Activated CD4-positive, alpha-beta T cell treated with anti-CD3 and anti-CD28 coated beads, Interleukin-2, amount 10 ng/mL, durations not matched to agents 7 days and 5 days (primary cell): Measurements from ENCODE around the gene STK11. TPM values are rescaled to one million over a fixed set of nuclear protein-coding genes. Genes with fewer than 3 reads are reported as not detected.
"Not testable (repeated sequence)": the region's sequence is repeated elsewhere in the genome, so short reads cannot be mapped to it uniquely, and the experiment has no call there.

Source experiments
- CTCF ChIA-PET: fragments of 350-600 bp; sonication (Branson Sonifier 250); formaldehyde crosslinking; loops from one replicate; lab custom pipeline; 2021; ENCODE audit warnings: antibody characterized with exemption; lab: Charles Lee
- POLR2A ChIA-PET: fragments of 350-600 bp; sonication (Branson Sonifier 250); formaldehyde crosslinking; loops from one replicate; lab custom pipeline; 2021; ENCODE audit warnings: antibody characterized with exemption; lab: Charles Lee
- DNase-seq: peaks from one replicate; pipeline ENCODE4 v3.0.0-alpha.2; 2020
- H3K27ac Mint-ChIP-seq: one replicate; pipeline ENCODE4 v1.8.0; 2021; ENCODE audit warnings: mild to moderate bottlenecking, moderate library complexity, mixed read lengths
- H3K27me3 Mint-ChIP-seq: one replicate; pipeline ENCODE4 v1.8.0; 2021; ENCODE audit warnings: mixed read lengths
- H3K36me3 Mint-ChIP-seq: one replicate; pipeline ENCODE4 v1.8.0; 2021; ENCODE audit warnings: low read depth, mixed read lengths
- H3K4me1 Mint-ChIP-seq: one replicate; pipeline ENCODE4 v1.8.0; 2021; ENCODE audit warnings: mixed read lengths
- H3K4me3 Mint-ChIP-seq: one replicate; pipeline ENCODE4 v1.8.0; 2021; ENCODE audit warnings: mild to moderate bottlenecking, moderate library complexity, mixed read lengths
- H3K9me3 Mint-ChIP-seq: one replicate; pipeline ENCODE4 v1.8.0; 2021; ENCODE audit warnings: mixed read lengths
- total RNA-seq, 2 experiments: library from RNA; stranded (reverse); gene quantifications; one replicate each; pipeline ENCODE4 v1.2.3, GENCODE V29; 2021

Gene STK11
- total RNA-seq, 2 experiments from 2014 or later: 71.7 to 82.0 TPM

DNA sequence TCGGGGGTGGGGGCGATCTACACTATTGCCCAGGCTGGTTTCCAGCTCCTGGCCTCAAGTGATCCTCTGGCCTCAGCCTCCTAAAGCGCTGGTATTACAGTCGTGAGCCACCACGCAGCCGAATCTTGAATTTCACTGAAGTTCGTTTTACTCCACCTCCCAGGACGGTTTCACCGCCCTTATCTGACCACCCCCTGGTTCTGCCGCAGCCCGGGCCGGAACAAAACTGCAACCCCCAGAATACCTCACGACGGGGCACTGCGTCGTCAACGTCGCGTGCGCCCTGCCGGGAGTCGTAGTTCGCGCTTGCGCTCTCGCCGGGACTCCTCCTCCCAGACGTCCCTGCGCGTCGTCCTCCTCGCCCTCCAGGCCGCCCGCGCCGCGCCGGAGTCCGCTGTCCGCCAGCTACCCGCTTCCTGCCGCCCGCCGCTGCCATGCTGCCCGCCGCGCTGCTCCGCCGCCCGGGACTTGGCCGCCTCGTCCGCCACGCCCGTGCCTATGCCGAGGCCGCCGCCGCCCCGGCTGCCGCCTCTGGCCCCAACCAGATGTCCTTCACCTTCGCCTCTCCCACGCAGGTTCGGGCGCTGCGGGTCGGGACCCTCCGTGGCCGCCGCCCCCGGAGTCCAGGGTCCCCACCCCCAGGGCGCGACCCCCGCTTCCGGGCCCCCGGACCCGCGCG, 36.0 kb downstream of the STK11 start, which contains the start of gene ATP5F1D:
TSS of gene ATP5F1D (plus strand) at position 335 of the 679 bp plus-strand sequence. CDS start at position 435, 100 bp downstream.
- H3K4me3 Mint-ChIP-seq: peak within 1 kb of the TSS; percentile 86
- peaks cover 45% of the 10 kb centered on the region for H3K4me1 Mint-ChIP-seq
- POLR2A ChIA-PET: interaction anchor here (0.7 to 1.5 kb wide), 3 partner anchors 12 to 49 kb away, joined by 3 to 8 read pairs (median 4); partner anchors contain the start of gene CIRBP
- peaks cover 20% of the 10 kb centered on the region for H3K27me3 Mint-ChIP-seq
- H3K27ac Mint-ChIP-seq: peak within 1 kb of the TSS; percentile 92
- CTCF ChIA-PET: interaction anchor here (1.2 to 7.5 kb wide), 5 partner anchors 16 to 257 kb away, joined by 3 to 299 read pairs (median 6); partner anchors contain the start of genes CIRBP, FAM174C and WDR18
- peak; percentile 90 for DNase-seq
- no peaks in the 10 kb centered on the region for H3K9me3 Mint-ChIP-seq
- peaks cover 11% of the 10 kb centered on the region for H3K36me3 Mint-ChIP-seq

DNA sequence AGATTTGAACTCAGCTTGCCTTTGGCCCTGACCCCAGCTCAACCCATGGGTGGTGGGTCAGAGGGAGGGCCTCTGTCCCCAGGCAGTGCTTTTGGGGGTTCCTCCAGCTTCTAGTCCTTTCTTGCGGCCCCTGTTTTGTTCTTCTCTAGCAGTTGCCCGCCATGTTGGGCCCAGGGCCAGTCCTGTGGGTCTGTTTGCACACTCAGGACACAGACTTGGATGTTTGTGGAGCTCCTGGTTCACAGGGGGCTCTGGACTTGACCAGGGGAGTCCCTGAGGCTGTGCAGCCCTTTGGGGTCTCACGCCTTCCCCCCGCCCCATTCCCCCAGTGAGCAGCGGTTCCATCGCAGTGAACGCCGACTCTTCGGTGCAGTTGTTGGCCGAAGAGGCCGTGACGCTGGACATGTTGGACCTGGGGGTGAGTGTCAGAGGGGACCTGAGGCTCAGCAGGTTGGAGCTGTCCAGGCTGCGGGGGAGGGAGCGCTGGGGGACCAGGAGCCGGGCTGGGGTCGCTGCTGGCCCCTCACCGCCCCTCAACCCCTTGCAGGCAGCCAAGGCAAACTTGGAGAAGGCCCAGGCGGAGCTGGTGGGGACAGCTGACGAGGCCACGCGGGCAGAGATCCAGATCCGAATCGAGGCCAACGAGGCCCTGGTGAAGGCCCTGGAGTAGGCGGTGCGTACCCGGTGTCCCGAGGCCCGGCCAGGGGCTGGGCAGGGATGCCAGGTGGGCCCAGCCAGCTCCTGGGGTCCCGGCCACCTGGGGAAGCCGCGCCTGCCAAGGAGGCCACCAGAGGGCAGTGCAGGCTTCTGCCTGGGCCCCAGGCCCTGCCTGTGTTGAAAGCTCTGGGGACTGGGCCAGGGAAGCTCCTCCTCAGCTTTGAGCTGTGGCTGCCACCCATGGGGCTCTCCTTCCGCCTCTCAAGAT, 38.5 kb downstream of the STK11 start:
- peak; percentile 88 for DNase-seq
- ChIA-PET CTCF (interaction anchor here (0.6 to 7.5 kb wide), 43 partner anchors 8 to 446 kb away, joined by 3 to 299 read pairs (median 4); partner anchors contain the start of genes ARHGAP45, CIRBP, FAM174C and POLR2E), POLR2A (interaction anchor here (0.5 to 2.7 kb wide), 5 partner anchors 15 to 198 kb away, joined by 3 to 45 read pairs (median 7); partner anchors contain the start of gene CIRBP)
- no peaks in the 10 kb centered on the region for H3K9me3 Mint-ChIP-seq
- peak overlapping the region; percentile 90 for H3K27ac Mint-ChIP-seq
- peaks cover 8% of the 10 kb centered on the region for H3K27me3 Mint-ChIP-seq
- H3K4me1 Mint-ChIP-seq: peaks cover 37% of the 10 kb centered on the region
- peaks cover 5% of the 10 kb centered on the region for H3K36me3 Mint-ChIP-seq
- H3K4me3 Mint-ChIP-seq: peak overlapping the region; percentile 57

DNA sequence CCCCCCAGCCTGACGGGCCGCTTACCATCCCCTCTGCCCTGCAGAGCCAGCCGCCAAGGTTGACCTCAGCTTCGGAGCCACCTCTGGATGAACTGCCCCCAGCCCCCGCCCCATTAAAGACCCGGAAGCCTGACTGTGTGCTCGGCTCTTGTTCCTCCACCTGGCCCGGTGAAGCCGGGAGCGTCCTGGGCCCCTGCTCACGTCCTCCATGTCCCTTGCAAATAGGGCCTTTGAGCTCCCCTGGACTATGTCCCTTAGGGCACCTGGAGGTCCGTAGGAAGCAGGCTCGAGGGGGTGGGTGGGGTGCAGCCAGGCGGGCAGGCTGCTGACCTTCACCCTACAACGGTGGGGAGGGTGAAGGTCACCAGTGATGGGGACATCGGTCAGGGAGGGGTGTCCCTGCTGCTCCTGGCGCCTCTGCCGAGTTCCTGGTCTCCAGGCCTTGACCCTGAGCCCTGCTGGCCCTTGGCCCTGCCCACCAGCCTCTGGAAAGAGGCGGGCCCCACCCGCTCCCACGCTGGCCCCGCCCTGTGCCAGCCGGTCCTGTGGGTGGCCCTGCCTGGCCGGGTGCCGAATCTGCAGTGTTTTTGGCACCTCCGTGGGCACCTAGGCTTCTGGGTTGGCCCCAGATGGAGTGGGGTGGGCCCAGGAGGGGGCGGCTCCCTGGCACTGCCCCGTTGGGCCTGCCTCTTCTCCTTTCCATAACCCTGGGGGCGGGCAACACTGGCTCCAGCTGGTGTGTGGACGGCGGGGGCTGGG, 39.3 kb downstream of the STK11 start:
- H3K4me3 Mint-ChIP-seq: peak overlapping the region; percentile 57
- no peak for DNase-seq
- peak overlapping the region; percentile 90 for H3K27ac Mint-ChIP-seq
- CTCF ChIA-PET: interaction anchor here (0.6 to 7.5 kb wide), 40 partner anchors 9 to 447 kb away, joined by 3 to 299 read pairs (median 4); partner anchors contain the start of genes ARHGAP45, CIRBP, FAM174C and POLR2E
- POLR2A ChIA-PET: interaction anchor here (0.5 to 2.7 kb wide), 4 partner anchors 22 to 197 kb away, joined by 4 to 45 read pairs (median 14); partner anchors contain the start of gene CIRBP
- H3K4me1 Mint-ChIP-seq: peaks cover 32% of the 10 kb centered on the region
- peaks cover 5% of the 10 kb centered on the region for H3K36me3 Mint-ChIP-seq
- no peaks in the 10 kb centered on the region for H3K9me3 Mint-ChIP-seq
- peaks cover 2% of the 10 kb centered on the region for H3K27me3 Mint-ChIP-seq

DNA sequence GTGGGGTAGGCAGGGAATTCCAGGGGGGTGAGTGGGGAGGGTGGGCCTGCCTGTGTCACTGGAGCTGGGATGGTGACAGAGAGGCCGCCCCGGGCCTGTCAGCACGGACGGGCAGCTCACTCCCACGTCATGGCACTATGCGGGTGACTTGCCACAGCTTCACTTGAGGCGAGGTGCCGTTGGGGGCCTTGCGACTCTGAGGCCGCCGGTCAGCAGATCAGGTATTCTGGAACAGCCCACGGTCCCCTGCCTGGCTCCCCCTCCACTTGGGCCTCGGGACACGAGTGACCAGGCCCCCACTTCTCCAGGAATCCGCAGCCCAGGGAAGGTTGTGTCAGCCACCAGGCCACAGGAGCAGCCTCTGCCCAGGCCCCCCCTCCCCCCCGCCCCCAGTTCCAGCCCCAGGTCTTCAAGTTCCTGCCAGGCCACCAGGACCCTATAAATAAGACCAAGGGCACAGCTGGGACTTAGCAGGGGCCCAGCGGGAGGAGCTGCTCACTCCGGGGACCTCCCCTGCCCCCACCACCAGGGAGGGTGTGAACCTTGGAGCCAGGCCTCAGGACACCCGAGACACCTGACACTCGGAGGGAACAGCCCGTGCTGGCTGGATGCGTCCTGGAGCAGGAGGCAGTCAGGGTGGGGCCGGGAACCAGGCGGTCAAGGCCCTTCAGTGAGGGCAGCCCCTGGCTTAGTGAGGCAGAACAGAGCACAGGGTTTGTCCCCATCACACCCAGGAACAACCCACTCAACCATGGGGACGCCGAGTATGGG, 40.1 kb downstream of the STK11 start:
- peaks cover 30% of the 10 kb centered on the region for H3K4me1 Mint-ChIP-seq
- H3K27me3 Mint-ChIP-seq: peaks cover 2% of the 10 kb centered on the region
- peak overlapping the region; percentile 19 for H3K27ac Mint-ChIP-seq
- H3K4me3 Mint-ChIP-seq: no peak overlapping the region
- DNase-seq: no peak
- POLR2A ChIA-PET: interaction anchor here (2.7 kb wide), 1 partner anchor 24 kb away, joined by 45 read pairs; the partner anchor contains the start of gene CIRBP
- CTCF ChIA-PET: interaction anchor here (2.9 to 7.5 kb wide), 2 partner anchors 19 to 28 kb away, joined by 34 to 299 read pairs; partner anchors contain the start of genes CIRBP and FAM174C
- no peaks in the 10 kb centered on the region for H3K9me3 Mint-ChIP-seq
- peaks cover 5% of the 10 kb centered on the region for H3K36me3 Mint-ChIP-seq

DNA sequence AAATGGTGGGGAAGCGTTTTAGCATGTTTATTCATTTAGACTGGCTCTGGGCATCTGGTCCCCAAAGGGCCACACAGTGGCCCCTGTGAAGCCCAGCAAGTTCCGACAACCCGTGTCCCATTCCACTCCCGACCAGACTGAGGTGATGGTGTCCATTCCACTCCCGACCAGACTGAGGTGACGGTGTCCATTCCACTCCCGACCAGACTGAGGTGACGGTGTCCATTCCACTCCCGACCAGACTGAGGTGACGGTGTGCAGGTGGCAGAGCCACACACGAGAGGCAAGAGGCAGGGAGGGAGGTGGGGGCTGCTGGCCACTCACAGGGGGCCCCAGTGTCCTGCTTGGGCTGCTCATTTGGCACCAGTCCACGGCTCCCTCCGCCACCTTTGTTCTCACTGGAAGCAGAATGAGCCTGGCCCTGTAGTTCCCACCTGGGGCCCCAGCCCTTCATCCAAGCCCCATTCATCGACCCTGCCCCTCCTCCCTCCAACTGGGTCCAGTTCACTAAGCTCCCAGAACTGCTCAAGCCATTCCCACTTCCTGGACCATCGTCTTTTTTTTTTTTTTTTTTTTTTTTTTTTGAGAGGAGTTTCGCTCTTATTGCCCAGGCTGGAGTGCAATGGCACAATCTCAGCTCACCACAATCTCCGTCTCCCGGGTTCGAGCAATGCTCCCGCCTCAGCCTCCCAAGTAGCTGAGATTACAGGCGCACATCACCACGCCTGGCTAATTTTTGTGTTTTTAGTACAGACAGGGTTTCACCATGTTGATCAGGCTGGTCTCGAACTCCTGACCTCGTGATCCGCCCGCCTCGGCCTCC, 40.9 kb downstream of the STK11 start:
- POLR2A ChIA-PET, H3K36me3 Mint-ChIP-seq, DNase-seq, H3K9me3 Mint-ChIP-seq, H3K27me3 Mint-ChIP-seq: not testable (repeated sequence)
- CTCF ChIA-PET: interaction anchor here (0.6 to 7.5 kb wide), 2 partner anchors 18 to 139 kb away, joined by 3 to 299 read pairs; partner anchors contain the start of gene CIRBP
- peaks cover 22% of the 10 kb centered on the region for H3K4me1 Mint-ChIP-seq
- H3K4me3 Mint-ChIP-seq: peak overlapping the region; percentile 38
- H3K27ac Mint-ChIP-seq: peak overlapping the region; percentile 19

DNA sequence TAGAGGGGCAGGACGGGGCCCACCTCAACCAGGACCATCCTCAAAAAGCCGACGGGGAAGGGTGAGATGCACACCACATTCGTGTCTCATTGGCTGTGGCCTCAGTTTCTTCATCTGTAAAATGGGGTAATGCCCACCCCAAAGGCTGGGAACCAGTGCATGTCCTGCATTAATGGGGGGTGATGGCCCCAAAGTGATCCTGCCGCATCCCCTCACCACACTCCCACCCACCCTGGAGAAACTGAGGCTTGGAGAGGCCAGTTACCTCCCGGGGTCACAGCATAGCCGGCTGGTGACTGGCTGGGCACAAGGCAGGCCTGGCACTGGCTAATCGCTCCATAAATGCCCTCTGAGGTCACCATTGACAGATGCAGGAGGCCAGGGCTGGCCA, 42.2 kb downstream of the STK11 start:
- H3K27ac Mint-ChIP-seq: peak overlapping the region; percentile 68
- H3K36me3 Mint-ChIP-seq: peaks cover 16% of the 10 kb centered on the region
- ChIA-PET POLR2A (no interaction called here), CTCF (interaction anchor here (7.5 kb wide), 1 partner anchor 17 kb away, joined by 299 read pairs; the partner anchor contains the start of gene CIRBP)
- H3K4me1 Mint-ChIP-seq: peaks cover 15% of the 10 kb centered on the region
- H3K9me3 Mint-ChIP-seq: no peaks in the 10 kb centered on the region
- DNase-seq: no peak
- no peak overlapping the region for H3K4me3 Mint-ChIP-seq
- H3K27me3 Mint-ChIP-seq: no peaks in the 10 kb centered on the region

DNA sequence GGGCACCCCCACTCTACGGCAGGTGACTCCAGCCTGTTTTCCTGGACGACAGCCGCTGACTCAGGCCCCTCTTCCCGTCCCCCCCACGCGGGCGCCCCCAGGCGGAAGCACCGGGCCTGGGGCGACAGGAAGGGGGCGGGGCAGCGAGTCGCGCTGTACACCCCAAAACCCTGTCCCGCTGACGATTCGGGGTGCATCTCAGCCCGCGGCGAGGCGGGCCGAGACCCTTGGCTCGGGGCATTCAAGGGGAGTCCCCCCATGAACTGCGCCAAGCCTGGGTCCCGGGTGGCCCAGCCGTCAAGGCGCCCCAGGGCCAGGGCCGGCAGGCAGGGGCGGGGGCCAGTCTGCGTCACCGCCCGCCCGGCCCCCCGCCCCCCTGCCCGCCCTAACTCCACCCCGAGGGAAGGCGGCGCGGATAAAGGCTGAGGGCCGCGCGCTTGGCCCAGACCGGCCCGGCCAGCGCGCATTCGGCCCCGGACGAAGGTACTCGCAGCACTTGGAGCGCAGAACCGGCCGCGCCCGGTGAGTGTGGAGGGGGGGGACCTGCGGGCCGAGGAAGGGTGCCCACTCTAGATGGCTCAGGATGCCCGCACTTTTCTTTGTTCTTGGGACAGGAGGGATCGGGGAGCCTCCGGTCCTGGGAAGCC, 42.7 kb downstream of the STK11 start, which contains the start of gene MIDN:
TSS of gene MIDN (plus strand) at position 445 of the 647 bp plus-strand sequence. CDS start 1,714 bp downstream, outside the sequence.
- H3K9me3 Mint-ChIP-seq: no peaks in the 10 kb centered on the region
- peak; percentile 71 for DNase-seq
- ChIA-PET POLR2A (no interaction called here), CTCF (interaction anchor here (1.0 kb wide), 4 partner anchors 12 to 21 kb away, joined by 3 to 13 read pairs (median 6); partner anchors contain the start of gene CIRBP)
- H3K27ac Mint-ChIP-seq: peak within 1 kb of the TSS; percentile 87
- H3K36me3 Mint-ChIP-seq: peaks cover 17% of the 10 kb centered on the region
- H3K4me3 Mint-ChIP-seq: peak within 1 kb of the TSS; percentile 73
- no peaks in the 10 kb centered on the region for H3K27me3 Mint-ChIP-seq
- peaks cover 11% of the 10 kb centered on the region for H3K4me1 Mint-ChIP-seq

DNA sequence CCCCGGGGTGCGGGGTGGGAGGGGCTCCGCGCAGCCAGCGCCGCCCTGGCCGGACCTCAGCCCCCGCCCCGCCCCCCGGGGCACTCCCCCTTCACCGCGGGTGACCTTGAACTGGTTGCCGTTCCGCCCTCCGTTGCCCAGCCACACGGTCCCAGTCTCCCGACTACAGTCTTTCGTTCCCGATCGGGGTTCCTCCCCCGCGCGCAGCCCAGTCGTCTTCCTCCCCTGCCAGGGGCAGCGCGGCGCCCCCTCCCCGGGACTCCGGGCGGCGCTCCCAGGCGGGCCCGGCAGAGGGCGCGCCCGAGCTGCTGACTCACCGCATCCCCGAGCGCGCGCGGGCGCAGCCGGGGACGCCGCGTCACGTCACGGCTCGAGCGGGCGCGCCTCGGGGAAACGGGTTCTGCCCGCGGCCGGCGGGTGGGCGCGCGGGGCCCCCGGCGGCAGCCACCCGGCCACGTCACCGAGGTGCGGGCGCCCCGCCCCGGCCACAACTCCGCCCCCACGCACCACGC, 43.3 kb downstream of the STK11 start:
- Mint-ChIP-seq H3K27ac (peak overlapping the region; percentile 87), H3K4me3 (peak overlapping the region; percentile 73), H3K9me3 (no peaks in the 10 kb centered on the region), H3K27me3 (no peaks in the 10 kb centered on the region), H3K36me3 (peaks cover 21% of the 10 kb centered on the region), H3K4me1 (peaks cover 12% of the 10 kb centered on the region)
- ChIA-PET POLR2A (interaction anchor here (0.6 kb wide), 1 partner anchor 25 kb away, joined by 3 read pairs; no protein-coding TSS in a partner anchor), CTCF (interaction anchor here (0.6 to 1.0 kb wide), 6 partner anchors 12 to 488 kb away, joined by 3 to 13 read pairs (median 5); partner anchors contain the start of gene CIRBP)
- peak; percentile 79 for DNase-seq

DNA sequence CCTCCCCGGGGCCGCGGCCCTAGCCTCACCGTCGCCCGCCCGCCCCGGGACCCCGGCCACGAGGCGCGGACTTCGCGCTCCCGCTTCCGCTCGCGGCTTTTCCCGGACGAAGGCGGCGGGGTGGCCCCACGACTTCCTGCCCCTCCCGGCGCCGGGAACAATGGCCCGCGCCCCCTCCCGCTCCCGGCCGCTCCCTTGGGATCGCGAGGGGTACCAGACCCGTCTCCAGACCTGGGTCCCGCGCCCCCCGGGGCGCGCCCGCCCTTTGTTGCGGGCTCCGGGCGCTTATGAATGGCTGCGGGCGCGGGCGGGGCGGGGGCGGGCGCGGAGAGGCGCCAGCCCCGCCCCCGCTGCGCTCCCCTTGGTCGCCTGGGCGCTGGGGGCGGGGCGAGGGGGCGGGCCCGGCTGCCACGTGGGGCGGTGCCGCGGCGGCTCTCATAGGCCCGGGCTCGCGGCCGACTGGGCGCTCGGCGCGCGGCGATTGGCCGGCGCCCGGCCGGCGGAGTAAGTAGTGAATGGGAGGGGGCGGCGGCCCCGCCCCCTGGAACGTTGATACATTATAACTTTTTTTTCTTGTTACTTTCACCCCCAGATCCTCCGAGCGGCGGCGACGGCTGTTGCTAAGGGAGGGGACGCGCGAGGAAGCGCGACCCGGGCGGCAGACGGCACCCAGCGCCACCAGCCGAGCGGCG, 43.9 kb downstream of the STK11 start:
- peak overlapping the region; percentile 83 for H3K27ac Mint-ChIP-seq
- H3K9me3 Mint-ChIP-seq: no peaks in the 10 kb centered on the region
- POLR2A ChIA-PET: interaction anchor here (0.6 kb wide), 1 partner anchor 24 kb away, joined by 3 read pairs; no protein-coding TSS in a partner anchor
- no peaks in the 10 kb centered on the region for H3K27me3 Mint-ChIP-seq
- DNase-seq: peak; percentile 92
- H3K4me1 Mint-ChIP-seq: peaks cover 12% of the 10 kb centered on the region
- peak overlapping the region; percentile 77 for H3K4me3 Mint-ChIP-seq
- CTCF ChIA-PET: interaction anchor here (0.6 to 1.0 kb wide), 7 partner anchors 11 to 489 kb away, joined by 3 to 13 read pairs (median 5); partner anchors contain the start of gene CIRBP
- peaks cover 21% of the 10 kb centered on the region for H3K36me3 Mint-ChIP-seq
